H9 (cell line): ENCODE measurements around the gene BRI3BP. TPM values are rescaled to one million over a fixed set of nuclear protein-coding genes. Genes with fewer than 3 reads are reported as not detected.

ENCODE experiments used
- DNase-seq: peaks from one replicate; pipeline ENCODE4 v3.0.0-alpha.2; 2017
- H2AFZ ChIP-seq: one replicate; pipeline ENCODE4 v1.6.1; 2013; ENCODE audit warnings: mild to moderate bottlenecking, low read length, control low read depth, moderate library complexity
- H2AK5ac ChIP-seq: 2 replicates; pipeline ENCODE4 v1.6.1; 2013; ENCODE audit warnings: low read length, control low read depth, mixed read lengths; ENCODE audit not compliant: insufficient read length
- H2BK120ac ChIP-seq: one replicate; pipeline ENCODE4 v1.6.1; 2013; ENCODE audit warnings: low read depth, mild to moderate bottlenecking, low read length, control low read depth, inconsistent platforms; ENCODE audit not compliant: poor library complexity, severe bottlenecking
- H2BK12ac ChIP-seq: 2 replicates; pipeline ENCODE4 v1.6.1; 2013; ENCODE audit warnings: low read length, control low read depth, mixed read lengths, low read depth; ENCODE audit not compliant: insufficient read length
- H2BK15ac ChIP-seq: 2 replicates; pipeline ENCODE4 v1.6.1; 2013; ENCODE audit warnings: low read depth, low read length, control low read depth
- H2BK20ac ChIP-seq: one replicate; pipeline ENCODE4 v1.6.1; 2013; ENCODE audit warnings: low read depth, mild to moderate bottlenecking, low read length, control low read depth, inconsistent platforms; ENCODE audit not compliant: poor library complexity, severe bottlenecking
- H2BK5ac ChIP-seq: 2 replicates; pipeline ENCODE4 v1.6.1; 2013; ENCODE audit warnings: low read length, control low read depth, mixed read lengths; ENCODE audit not compliant: insufficient read length
- H3K14ac ChIP-seq: 2 replicates; pipeline ENCODE4 v1.6.1; 2013; ENCODE audit warnings: low read length, control low read depth; ENCODE audit not compliant: insufficient read depth
- H3K18ac ChIP-seq: 2 replicates; pipeline ENCODE4 v1.6.1; 2013; ENCODE audit warnings: low read depth, mild to moderate bottlenecking, mixed read lengths, low read length, control low read depth; ENCODE audit not compliant: insufficient read length
- H3K23ac ChIP-seq: 2 replicates; pipeline ENCODE4 v1.6.1; 2013; ENCODE audit warnings: low read length, control low read depth, mixed read lengths, low read depth; ENCODE audit not compliant: insufficient read length
- H3K23me2 ChIP-seq: 2 replicates; pipeline ENCODE4 v1.6.1; 2013; ENCODE audit warnings: low read depth, mild to moderate bottlenecking, mixed read lengths, low read length, control low read depth; ENCODE audit not compliant: insufficient read length, poor library complexity, severe bottlenecking
- H3K27ac ChIP-seq: 2 replicates; pipeline ENCODE4 v1.5.1; 2013; ENCODE audit warnings: low read length, control low read depth, mixed read lengths, low read depth; ENCODE audit not compliant: insufficient read length
- H3K27me3 ChIP-seq: 2 replicates; pipeline ENCODE4 v1.6.1; 2013; ENCODE audit warnings: low read length, control low read depth, inconsistent platforms; ENCODE audit not compliant: insufficient read depth
- H3K4ac ChIP-seq: 2 replicates; pipeline ENCODE4 v1.6.1; 2013; ENCODE audit warnings: low read depth, mild to moderate bottlenecking, control low read depth, inconsistent platforms, low read length, moderate library complexity
- H3K4me1 ChIP-seq: 2 replicates; pipeline ENCODE4 v1.6.1; 2013; ENCODE audit warnings: low read length, control low read depth, inconsistent platforms; ENCODE audit not compliant: insufficient read depth
- H3K4me2 ChIP-seq: 2 replicates; pipeline ENCODE4 v1.6.1; 2013; ENCODE audit warnings: low read length, control low read depth, mixed read lengths; ENCODE audit not compliant: insufficient read length, insufficient read depth
- H3K56ac ChIP-seq: 2 replicates; pipeline ENCODE4 v1.6.1; 2013; ENCODE audit warnings: low read depth, mild to moderate bottlenecking, mixed read lengths, low read length, control low read depth; ENCODE audit not compliant: insufficient read length
- H3K79me1 ChIP-seq: 2 replicates; pipeline ENCODE4 v1.6.1; 2013; ENCODE audit warnings: low read depth, mild to moderate bottlenecking, moderate library complexity, low read length, control low read depth, inconsistent platforms; ENCODE audit not compliant: insufficient read depth, poor library complexity, severe bottlenecking
- H3K79me2 ChIP-seq: 2 replicates; pipeline ENCODE4 v1.6.1; 2013; ENCODE audit warnings: low read length, control low read depth, inconsistent platforms; ENCODE audit not compliant: insufficient read depth
- H3K9ac ChIP-seq: 2 replicates; pipeline ENCODE4 v1.6.1; 2013; ENCODE audit warnings: low read length, control low read depth, mixed read lengths; ENCODE audit not compliant: insufficient read length; ENCODE audit errors: extremely low read depth
- H3K9me3 ChIP-seq: one replicate; pipeline ENCODE4 v1.6.1; 2013; ENCODE audit warnings: low read depth, low read length, inconsistent platforms; ENCODE audit not compliant: control insufficient read depth
- H3T11ph ChIP-seq: one replicate; pipeline ENCODE4 v1.6.1; 2013; ENCODE audit warnings: mild to moderate bottlenecking, low read length, control low read depth, inconsistent platforms
- H4K20me1 ChIP-seq: one replicate; pipeline ENCODE4 v1.6.1; 2013; ENCODE audit not compliant: control insufficient read depth, insufficient read length, insufficient read depth
- H4K5ac ChIP-seq: 2 replicates; pipeline ENCODE4 v1.6.1; 2013; ENCODE audit warnings: low read depth, mild to moderate bottlenecking, mixed read lengths, low read length, control low read depth; ENCODE audit not compliant: insufficient read length
- H4K8ac ChIP-seq: replicated peaks from 2 replicates; pipeline ENCODE4 v1.6.1; 2013; ENCODE audit warnings: low read length, control low read depth, mixed read lengths, low read depth; ENCODE audit not compliant: insufficient read length
- H4K91ac ChIP-seq: 2 replicates; pipeline ENCODE4 v1.6.1; 2013; ENCODE audit warnings: low read depth, mild to moderate bottlenecking, moderate library complexity, mixed read lengths, low read length, control low read depth; ENCODE audit not compliant: insufficient read length
- H3K27ac Mint-ChIP-seq, 3 experiments: 2 replicates in 2 of 3; 3 replicates in 1 of 3; pipeline ENCODE4 v1.8.0; 2020 to 2021; ENCODE audit warnings: mixed read lengths in 3 of 3, mild to moderate bottlenecking in 1 of 3, moderate library complexity in 1 of 3
- H3K27me3 Mint-ChIP-seq: 2 replicates; pipeline ENCODE4 v1.8.0; 2021; ENCODE audit warnings: low read depth, mild to moderate bottlenecking, moderate library complexity, mixed read lengths
- H3K36me3 Mint-ChIP-seq, 3 experiments: 2 replicates in 2 of 3; 3 replicates in 1 of 3; pipeline ENCODE4 v1.8.0; 2020 to 2021; ENCODE audit warnings: low read depth in 3 of 3, mixed read lengths in 3 of 3; ENCODE audit not compliant: insufficient read depth in 1 of 3
- H3K4me1 Mint-ChIP-seq, 2 experiments: 2 replicates each; pipeline ENCODE4 v1.8.0; 2020; ENCODE audit warnings: mixed read lengths in 2 of 2
- H3K4me3 Mint-ChIP-seq, 2 experiments: 2 replicates in 1 of 2; 3 replicates in 1 of 2; pipeline ENCODE4 v1.8.0; 2020 to 2021; ENCODE audit warnings: mild to moderate bottlenecking in 2 of 2, mixed read lengths in 2 of 2, moderate library complexity in 1 of 2
- H3K9me3 Mint-ChIP-seq, 2 experiments: 2 replicates in 1 of 2; 3 replicates in 1 of 2; pipeline ENCODE4 v1.8.0; 2020; ENCODE audit warnings: mild to moderate bottlenecking in 2 of 2, mixed read lengths in 2 of 2, moderate library complexity in 1 of 2
- WGBS: extraction: QIAGEN DNeasy Blood & Tissue Kit; methylation state at CpG from one replicate; pipeline ENCODE4 v1.1.7; 2013; ENCODE audit warnings: missing lambda C conversion rate, low lambda C conversion rate, mixed read lengths; ENCODE audit not compliant: insufficient read length; ENCODE audit errors: extremely low coverage; 5-methylcytosine and 5-hydroxymethylcytosine counted together
- total RNA-seq: library from RNA; stranded (reverse); gene quantifications from 2 replicates; pipeline ENCODE4 v1.2.1, GENCODE V29; 2021
- TF ChIP-seq, protein P1 (sequence below): fragments of 200-600 bp; sonication (generic); conservative IDR thresholded peaks from 3 replicates; pipeline ENCODE4 v1.8.0; 2021; ENCODE audit warnings: antibody characterized with exemption, mild to moderate bottlenecking

The BRI3BP gene
- total RNA-seq, 1 experiment from 2014 or later, result 10.5 TPM

- Mint-ChIP-seq H3K27ac (no peak overlapping the region), H3K4me1 (peaks cover 12 to 17% of the 10 kb centered on the region in 2 experiments), H3K4me3 (no peak overlapping the region), H3K9me3 (peaks cover 0 to 3% of the 10 kb centered on the region in 2 experiments; a peak in 1 of 5 replicates), H3K36me3 (peaks cover 0 to 10% (median 2%) of the 10 kb centered on the region in 3 experiments; a peak in 2 of 7 replicates), H3K27me3 (peaks cover 7% of the 10 kb centered on the region; the same call in 1 of the 2 replicates)
- Histone ChIP-seq H3K27ac (no peak overlapping the region), H3K27me3 (no peaks in the 10 kb centered on the region), H3K23me2 (peaks cover 12% of the 10 kb centered on the region), H3K23ac (no peak overlapping the region), H4K5ac (no peak overlapping the region), H3K9me3 (no peaks in the 10 kb centered on the region), H4K20me1 (no peaks in the 10 kb centered on the region), H2AFZ (no peak overlapping the region), H2BK120ac (no peak overlapping the region), H3K79me2 (peaks cover 23% of the 10 kb centered on the region; the same call in 1 of the 2 replicates), H3K14ac (no peak overlapping the region), H2AK5ac (no peak overlapping the region), H3K18ac (no peak overlapping the region), H3K4ac (no peak overlapping the region), H2BK12ac (no peak overlapping the region), H3K4me1 (no peaks in the 10 kb centered on the region; the same call in 1 of the 2 replicates), H4K8ac (no peak overlapping the region), H3T11ph (no peak overlapping the region), H2BK5ac (no peak overlapping the region), H2BK20ac (no peak overlapping the region), H3K56ac (no peak overlapping the region), H4K91ac (no peak overlapping the region), H2BK15ac (no peak overlapping the region), H3K9ac (no peak overlapping the region), H3K4me2 (no peak overlapping the region), H3K79me1 (peaks cover 3% of the 10 kb centered on the region)
- TF ChIP-seq, protein P1, sequence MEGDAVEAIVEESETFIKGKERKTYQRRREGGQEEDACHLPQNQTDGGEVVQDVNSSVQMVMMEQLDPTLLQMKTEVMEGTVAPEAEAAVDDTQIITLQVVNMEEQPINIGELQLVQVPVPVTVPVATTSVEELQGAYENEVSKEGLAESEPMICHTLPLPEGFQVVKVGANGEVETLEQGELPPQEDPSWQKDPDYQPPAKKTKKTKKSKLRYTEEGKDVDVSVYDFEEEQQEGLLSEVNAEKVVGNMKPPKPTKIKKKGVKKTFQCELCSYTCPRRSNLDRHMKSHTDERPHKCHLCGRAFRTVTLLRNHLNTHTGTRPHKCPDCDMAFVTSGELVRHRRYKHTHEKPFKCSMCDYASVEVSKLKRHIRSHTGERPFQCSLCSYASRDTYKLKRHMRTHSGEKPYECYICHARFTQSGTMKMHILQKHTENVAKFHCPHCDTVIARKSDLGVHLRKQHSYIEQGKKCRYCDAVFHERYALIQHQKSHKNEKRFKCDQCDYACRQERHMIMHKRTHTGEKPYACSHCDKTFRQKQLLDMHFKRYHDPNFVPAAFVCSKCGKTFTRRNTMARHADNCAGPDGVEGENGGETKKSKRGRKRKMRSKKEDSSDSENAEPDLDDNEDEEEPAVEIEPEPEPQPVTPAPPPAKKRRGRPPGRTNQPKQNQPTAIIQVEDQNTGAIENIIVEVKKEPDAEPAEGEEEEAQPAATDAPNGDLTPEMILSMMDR, result no peak
- DNase-seq, result no peak
- no CpG with 5 or more reads among the region's 4 CpGs for WGBS
Measured at GRCh38 chr12:124998705-124999104, 5.3 kb downstream of the BRI3BP start.
